Inflammatory macrophage (primary cell): ENCODE data around the gene PACS1.
A peak's percentile ranks its signal among the peaks of the same experiment; 100 is the strongest.
"Not testable (repeated sequence)": the region's sequence is repeated elsewhere in the genome, so short reads cannot be mapped to it uniquely, and the experiment has no call there.

ENCODE experiments used
- DNase-seq, 2 donors: peaks; one replicate each; pipeline ENCODE4 v3.0.0-alpha.2; 2020 to 2022

PACS1 gene

DNA sequence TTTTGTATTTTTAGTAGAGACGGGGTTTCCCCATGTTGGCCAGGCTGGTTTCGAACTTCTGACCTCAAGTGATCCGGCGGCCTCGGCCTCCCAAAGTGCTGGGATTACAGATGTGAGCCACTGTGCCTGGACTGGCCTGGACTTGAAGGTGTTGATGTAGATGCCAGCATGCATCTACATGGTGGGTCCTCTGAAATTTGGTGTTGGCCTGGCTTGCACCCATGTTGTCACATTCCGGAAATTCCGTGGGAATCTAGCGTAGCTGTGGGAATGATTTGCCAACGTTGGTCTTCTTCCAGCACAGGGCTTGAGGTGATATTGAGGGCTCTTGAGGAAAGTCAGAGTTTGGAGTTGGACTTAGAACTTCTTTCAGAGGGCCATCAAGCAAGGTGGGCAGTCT lies 6.5 kb downstream of the PACS1 start:
- DNase-seq, result no peak

DNA sequence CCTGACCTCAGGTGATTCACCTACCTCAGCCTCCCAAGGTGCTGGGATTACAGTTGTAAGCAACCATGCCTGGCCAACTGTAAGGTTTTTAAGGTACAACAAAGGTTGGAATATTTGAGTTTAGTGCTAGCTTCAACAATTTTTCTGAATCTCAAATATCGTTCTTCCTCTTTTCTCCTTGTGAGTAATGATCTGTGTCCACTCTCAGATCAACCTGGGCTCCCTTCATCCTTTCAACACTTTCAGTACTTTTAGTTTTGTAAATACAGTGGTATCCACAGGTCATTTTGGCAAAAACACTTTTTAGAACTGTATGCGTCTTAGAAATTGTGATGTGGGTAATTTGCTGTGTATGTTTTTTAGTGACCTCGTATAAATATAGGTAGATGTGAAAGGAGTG lies 7.9 kb downstream of the PACS1 start:
- no peak for DNase-seq

DNA sequence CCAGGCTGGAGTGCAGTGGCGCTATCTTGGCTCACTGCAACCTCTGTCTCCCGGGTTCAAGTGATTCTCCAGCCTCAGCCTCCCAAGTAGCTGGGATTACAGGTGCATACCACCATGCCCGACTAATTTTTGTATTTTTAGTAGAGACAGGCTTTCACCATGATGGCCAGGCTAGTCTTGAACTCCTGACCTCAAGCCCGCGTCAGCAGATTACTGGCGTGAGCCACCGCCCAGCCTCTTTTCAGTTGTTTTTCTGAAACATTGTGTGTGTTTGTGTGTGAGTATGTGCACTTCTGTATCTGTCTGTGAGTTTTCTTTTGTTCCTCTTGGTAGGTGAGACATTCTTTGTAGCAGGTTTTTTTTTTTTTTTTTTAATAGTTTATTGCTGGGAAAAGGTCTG lies 8.9 kb downstream of the PACS1 start:
- not testable (repeated sequence) for DNase-seq

DNA sequence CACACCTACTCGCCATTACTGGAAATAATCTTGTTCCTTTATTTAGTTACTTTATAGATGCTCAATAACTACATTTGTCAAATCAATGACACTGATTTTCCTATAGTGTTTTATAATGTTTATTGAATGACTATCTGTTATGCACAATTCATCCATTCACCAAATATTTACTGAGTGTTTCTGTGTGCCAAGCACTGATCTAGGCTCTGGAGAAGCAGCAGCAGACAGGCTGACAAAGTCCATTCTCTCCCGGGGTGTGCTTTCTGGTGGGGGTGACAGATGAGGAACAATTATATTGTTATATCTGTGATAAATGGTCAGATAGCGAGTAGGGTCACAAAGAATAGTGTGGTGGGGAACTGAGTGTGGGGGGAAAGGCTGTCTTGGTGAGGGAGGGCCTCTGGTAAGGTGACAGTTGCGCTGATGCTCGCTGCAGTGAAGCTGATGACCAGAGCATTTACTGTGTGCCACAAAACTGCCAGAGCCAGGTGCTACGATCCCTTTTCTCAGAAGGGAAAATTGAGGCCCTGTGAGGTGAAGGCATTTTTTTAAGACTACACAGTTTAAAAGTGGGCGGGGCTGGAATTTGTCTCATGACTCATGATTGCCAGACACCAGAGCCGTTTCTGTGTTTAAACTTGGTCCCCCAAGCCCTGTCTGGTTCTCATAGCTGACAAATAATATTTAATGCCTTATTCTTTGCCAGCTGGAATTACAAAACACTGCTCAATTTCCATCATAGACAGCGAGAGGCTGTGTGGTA lies 10.2 kb downstream of the PACS1 start:
- DNase-seq, result peak; percentile 26 to 33

DNA sequence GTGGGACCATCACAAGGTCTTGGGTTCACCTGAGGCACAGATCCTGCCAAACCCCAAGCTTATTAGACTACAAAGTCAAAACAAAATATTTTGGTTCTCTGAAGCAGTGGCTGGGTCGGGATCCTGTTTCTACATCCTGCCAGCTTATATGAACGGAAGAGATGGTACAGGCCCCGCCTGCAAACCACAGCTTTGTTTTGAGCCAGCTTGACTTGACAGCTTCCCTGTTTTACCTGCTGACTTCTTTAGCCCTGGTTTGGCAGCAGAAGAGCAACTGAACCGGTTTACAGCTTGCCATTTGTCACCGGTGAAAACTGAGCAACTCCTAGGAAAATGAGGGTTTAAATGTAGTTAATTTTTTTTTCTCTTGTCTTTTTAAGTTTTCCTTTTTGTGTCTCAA lies 11.4 kb downstream of the PACS1 start:
- DNase-seq, result peak; percentile 79 to 84

DNA sequence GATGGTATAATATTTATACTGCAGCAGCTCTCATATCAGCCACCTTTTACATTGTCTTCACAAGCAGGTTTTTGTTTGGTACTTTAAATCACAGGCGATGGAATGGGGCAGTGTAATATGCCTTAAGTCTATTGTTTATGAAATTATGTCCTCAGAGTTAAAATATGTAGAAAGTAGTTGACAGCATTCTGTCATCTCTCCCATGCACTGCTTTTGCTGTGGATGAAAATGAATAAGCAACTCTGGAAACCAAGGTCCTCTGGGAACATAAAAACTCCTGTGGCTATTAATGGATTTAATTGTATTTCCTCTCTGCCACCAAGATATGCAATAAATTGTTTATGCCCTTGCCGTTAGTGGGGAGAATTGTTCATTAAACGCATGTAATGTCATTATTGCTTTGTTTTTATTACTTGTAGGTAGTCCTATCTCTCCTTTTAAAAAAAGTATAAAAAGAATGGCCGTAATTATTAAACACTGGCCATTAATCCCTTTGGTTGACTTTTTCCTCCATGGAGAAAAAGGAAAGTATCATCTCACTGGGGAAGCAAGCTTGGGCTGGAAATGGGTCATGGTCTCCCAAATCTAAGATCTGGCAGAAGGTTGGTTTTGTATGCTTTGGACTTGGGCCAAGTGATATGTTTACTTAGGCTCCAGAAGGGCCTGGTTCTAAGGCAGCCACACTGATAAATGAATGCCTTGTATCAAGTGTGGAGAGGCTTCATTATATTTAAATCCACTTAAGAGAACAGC lies 13.1 kb downstream of the PACS1 start:
- no peak for DNase-seq

DNA sequence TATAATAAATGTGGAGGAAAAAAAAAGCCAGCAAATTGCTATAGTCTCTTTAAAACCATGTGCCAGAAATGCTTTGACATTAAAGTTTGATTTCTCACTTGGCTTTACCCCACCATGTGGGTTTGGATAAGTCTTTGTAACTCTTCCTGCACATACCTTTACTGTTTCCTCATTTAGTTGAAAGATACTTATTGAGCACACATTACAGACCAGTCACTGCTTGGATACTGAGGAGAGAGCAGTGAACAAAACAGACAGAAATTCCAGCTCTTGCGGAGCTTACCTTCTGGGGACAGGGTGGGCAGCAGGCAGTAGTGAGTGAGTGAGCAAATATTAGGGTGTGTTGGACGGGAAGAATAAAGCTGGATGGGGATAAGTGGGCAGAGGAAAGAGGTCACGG lies 13.7 kb downstream of the PACS1 start:
- no peak for DNase-seq

DNA sequence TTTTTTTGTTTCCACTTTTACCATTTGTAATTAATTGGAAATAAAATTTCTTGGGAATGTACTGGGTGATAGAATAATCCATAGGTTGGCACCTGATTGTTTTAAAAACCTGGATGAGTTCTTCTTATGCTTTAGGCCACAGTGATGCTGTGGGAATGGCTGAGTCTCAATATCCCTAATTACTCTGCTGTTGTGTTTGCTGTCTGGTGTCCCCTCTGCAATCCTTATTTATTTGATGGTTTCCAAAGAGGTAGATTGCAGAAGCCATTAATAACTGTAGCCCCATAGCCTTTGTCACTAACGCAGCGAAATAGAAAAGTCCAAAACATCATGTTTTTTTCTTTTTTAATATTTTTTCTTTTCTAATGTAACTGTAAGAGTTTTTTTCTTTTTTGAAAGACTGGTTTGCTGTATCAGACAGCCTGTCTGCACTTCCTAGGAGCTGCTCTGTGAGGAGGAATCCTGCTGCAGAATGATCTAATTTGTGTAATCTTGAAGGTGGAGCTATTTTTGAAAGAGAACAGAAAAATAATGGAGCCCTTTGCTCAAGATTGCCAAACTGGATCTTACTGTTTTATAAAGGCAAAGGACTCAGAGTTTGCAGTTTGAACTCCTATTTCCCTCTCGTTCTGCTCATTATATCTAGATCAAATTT lies 14.9 kb downstream of the PACS1 start:
- DNase-seq, result no peak

DNA sequence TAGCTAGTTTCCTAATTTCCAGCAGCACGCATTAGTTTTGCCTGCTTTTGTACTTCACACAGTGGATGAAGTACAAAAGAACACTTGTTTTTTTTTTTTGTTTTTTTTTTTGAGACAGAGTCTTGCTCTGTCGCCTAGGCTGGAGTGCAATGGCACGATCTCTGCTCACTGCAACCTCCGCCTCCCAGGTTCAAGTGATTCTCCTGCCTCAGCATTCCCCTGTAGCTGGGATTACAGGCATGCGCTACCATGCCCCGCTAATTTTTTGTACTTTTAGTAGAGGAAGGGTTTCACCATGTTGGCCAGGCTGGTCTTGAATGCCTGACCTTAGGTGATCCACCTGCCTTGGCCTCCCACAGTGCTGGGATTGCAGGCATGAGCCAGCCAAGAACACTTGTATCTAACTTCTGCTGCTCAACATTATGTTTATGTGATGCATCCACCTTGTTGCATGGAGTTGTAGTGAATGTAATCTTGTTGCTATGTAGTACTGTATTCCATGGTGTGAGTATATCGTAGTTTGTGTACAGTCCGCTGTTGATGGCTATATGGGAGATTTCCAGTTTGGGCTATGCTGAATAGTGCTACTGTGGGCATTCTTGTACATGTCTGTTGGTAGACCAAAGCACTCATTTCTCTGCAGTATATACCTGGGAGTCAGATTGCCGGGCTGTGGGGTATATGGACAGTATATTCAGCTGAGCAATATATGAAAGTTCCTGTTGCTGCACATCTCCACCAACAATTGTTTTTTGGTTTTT lies 17.3 kb downstream of the PACS1 start:
- DNase-seq, result no peak

DNA sequence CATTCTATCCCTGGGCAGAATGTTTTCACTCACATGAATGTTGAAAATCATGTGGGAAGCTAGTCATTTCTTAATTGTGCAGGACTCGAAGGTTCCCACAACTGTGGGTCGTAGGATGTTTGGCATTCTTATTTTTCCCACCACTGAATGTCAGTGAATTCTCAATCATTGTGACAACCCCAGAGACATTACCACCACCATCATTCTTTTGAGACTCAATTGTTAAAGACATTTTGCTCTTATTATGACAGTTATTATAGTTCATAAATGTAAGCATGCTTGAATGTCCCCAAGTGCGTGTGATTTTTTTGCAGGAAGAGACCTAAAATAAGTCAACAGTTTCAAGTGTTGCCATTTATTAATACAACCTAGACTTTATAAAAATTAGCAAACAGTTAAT lies 19.0 kb downstream of the PACS1 start:
- DNase-seq, result no peak

DNA sequence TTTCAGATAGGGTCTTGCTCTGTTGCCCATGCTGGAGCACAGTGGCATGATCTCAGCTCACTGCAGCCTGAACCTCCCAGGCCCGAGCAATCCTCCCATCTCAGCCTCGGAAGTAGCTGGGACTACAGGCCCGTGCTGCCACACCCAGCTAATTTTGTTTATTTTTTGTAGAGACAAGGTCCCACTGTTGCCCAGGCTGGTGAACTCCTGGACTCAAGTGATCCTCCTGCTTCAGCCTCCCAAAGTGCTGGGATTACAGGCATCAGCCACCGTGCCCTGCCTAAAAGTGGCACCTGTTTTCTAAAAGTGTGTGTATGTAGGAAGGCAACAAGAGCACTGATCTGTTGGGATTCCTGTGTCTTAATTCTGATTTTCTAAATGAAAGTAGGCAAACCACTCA lies 20.2 kb downstream of the PACS1 start:
- no peak for DNase-seq

DNA sequence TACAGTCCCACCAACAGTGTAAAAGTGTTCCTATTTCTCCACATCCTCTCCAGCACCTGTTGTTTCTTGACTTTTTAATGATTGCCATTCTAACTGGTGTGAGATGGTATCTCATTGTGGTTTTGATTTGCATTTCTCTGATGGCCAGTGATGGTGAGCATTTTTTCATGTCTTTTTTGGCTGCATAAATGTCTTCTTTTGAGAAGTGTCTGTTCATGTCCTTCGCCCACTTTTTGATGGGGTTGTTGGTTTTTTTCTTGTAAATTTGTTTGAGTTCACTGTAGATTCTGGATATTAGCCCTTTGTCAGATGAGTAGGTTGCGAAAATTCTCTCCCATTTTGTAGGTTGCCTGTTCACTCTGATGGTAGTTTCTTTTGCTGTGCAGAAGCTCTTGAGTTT lies 22.1 kb downstream of the PACS1 start:
- DNase-seq, result not testable (repeated sequence)

DNA sequence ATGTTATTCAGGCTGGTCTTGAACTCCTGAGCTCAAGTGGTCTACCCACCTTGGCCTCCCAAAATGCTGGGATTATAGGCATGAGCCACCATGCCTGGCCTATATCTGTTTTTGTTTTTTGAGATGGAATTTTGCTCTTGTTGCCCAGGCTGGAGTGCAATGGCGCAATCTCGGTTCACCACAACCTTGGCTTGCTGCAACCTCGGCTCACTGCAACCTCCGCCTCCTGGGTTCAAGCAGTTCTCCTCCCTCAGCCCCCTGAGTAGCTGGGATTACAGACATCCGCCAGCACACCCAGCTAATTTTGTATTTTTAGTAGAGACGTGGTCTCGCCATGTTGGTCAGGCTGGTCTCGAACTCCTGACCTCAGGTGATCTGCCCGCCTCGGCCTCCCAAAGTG lies 29.7 kb downstream of the PACS1 start:
- DNase-seq, result peak; percentile 21 to 51

DNA sequence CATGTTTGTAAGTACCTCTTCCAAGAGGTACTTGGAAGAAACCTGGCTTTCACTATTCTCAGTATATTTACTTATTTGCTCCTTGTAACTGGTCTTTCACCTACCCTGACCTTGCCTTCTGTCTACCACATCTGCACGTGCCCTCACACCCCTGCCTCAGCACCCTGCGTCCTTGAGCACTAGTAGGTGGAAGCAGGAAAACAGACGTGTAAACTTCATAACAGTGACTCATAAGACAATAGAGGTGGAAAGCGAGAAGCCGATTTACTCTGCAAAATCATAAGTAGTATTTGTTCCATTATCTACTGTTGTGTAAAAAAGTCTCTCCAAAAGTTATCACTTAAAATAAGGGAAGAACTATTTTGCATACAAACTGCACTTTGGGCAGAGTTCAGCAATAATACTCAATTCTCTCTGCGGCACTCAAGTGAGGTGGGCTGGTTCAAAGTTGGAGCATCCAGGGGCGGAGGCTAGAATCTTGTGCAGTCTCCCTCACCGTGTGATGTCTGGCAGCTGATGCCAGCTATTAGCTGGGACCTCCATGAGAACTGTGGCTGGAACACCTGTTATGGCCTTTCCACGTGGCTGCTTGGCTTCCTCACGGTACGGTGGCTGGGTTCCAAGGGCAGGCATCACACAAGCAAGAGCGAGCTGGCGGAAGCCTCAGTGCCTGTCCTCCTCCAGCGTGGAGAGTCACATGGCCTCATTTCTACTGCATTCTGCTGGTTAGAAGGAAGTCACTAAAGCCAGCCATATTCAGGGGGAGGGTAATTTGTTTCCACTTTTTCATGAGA lies 30.4 kb downstream of the PACS1 start:
- peak; percentile 80 to 89 for DNase-seq

DNA sequence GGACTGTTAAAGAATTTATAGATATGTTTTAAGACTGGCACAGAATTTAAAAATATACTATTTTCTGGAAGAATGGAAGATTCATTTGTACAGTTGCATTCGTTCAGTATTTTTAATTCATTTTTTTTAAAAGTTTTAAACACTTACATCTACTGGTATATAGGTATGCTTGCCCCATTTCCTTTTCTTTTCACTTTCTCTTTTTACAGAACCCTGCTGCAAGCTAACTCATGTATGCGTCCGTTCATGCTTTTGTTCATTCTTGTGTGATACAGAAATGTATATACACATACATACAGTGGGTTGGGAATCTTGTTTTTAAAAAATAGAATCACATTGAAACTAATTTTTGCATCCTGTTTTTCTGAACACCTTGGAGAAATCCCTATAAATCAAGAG lies 31.0 kb downstream of the PACS1 start:
- no peak for DNase-seq

DNA sequence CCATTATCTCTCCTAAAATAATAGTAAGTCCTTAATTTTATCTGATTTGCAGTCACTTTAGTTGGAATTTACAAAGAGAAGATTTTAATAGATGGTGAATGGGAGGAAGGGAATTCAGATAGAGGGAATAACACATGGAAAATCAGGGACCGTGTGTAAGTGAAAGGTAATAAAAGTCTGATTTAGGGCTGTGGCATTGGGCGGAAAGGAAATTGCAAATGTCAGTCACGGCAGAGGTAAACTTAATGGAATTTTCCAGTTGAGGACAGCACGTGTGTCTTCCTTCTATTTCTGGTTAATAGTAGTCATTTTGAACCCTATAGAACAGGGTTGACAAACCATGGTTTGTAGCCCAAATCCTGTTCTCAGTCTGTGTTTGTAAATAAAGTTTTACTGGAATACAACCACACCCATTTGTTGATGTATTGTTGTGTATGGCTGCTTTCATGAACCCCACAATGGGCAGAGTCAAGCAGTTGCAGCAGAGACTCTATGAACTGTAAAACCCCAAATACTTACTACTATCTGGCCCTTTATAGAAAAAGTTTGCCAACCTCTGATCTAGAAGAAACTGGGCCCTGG lies 34.1 kb downstream of the PACS1 start:
- DNase-seq, result no peak

DNA sequence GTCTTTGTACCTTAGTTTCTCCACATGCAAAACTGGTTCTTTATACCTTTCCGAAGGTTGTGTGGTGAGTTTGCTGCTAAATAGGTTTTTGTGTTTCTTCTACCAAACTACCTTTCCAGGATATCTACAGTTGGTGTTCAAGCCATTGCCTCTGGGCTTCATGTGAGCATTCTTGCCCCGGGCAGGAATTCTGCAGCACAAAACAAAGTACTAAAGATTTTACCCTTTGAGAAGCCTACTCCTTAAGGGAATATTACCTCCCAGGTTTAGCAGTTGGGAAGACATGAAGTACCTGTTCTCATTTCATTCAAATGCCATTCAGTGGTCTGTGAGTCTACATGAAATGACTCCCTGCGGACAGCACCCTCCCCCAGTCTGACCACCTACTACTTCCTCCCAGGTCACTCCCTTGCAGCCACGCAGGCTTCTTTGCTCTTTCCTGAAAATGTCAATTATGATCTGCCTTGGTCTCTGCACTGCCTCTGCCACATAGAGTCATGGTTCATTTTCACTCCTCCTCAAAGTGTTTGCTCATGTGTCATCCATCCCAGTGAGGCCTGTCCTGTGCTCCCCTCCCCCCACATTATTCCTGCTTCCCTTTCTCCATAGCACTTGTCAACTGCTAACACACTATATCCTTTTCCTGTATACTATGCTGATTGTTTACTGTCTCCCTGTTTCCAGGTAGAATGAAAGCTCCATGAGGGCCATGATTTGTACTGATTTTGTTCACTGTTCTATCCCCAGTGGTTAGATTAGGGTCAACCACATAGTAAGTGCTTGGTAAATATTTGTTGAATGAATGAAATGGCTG lies 36.9 kb downstream of the PACS1 start:
- peak; percentile 53 to 75 for DNase-seq

DNA sequence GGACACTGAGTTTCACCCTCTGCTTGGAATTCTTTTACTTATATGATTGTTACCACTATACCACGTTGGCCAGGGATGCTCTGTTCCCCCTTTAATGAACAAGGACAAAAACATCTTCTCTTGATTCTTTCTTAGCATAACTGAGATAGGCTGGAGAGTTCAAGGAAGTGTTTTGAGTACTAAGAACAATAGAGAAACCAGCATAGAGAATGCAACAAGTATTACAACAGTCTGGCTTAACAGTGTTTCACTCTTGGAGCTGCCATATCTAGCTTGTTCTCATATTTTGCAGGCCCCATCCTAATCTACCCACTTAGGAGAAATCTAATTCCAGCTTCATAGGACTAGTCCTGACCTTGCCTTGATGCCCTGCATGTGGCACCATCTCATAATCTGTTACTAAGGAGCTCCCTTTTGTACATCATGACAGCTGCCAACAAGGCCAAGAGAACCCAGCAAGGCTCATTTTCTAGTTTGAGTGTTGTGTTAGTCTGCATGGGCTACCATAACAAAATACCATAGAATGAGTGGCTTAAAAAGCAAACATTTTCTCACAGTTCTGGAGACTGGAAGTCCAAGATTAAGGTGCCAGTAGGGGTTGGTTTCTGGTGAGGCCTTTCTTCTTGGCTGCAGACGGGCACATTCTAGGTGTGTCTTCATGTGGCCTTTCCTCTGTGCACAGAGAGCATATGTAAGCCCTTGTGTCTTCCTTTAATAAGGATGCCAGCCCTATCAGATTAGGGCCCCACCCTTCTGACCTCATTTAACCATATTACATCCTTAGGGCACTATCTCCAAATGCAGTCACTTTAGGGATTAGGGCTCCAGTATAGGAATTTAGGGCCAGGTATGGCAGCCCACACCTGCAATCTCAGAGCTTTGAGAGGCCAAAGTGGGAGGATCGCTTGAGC lies 37.8 kb downstream of the PACS1 start:
- DNase-seq, result no peak

DNA sequence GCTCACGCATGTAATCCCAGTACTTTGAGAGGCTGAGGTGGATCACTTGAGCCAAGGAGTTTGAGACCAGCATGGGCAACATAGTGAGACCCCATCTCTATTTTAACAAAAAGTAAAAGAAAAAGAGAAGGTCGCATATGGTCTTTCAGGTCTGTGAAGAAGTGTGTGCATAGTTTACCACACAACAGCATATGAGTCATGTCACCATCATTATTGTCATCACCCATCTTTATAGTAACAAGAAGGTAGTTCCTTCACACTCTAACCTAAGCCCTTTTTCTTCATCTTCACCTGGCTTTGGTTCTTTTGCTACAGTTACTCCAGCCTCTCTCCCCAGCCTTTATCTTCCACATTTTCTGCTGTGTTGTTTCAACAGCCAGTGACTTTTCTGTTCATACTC lies 39.2 kb downstream of the PACS1 start:
- DNase-seq, result no peak

DNA sequence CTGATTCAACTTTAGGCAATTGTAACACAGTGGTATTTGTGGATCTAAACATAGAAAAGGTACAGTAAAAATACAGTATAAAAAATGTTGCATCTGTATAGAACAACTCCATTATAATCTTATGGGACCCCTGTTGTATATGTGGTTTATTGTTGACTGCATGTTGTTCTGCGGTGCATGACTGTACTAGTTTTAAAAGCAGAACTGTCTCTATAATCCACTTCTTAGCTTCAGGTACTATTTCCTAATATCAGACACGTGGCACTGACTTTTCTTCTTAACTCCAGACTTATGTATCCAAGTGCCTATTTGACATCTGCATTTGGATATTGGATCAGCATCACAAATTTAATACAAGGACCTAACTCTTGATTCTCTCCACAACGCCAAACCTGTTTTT lies 41.1 kb downstream of the PACS1 start:
- no peak for DNase-seq
